ENCODE measurements around the gene PHF21B.

PHF21B gene

DNA sequence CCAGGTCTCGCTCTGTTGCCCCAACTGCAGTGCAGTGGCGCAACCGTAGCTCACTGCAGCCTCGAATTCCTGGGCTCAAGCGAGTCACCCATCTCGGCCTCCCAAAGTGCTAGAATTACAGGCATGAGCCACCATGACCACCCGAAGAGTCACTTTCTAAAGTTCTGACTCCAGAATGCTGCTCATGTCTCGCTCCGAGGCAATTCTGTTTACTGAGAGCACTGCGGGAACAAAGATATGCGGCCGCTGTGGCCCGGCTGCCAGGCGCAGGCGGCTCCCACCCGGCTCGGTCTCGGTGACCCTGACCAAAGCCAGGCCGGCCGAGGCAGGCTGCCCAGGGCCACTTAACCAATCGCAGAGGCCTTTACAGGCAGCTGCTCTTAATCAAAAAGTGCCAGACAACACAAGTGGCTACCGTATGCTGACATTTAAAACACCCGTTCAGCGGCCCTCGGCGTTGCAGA, 78.7 kb downstream of the PHF21B start:
- H3K9me3 ChIP-seq (ENCODE audit: control insufficient read depth, low read length) = no peaks in the 10 kb centered on the region
- H3K27me3 ChIP-seq (ENCODE audit: control insufficient read depth, insufficient read depth, low read length, poor library complexity, severe bottlenecking) = no peaks in the 10 kb centered on the region
- H3K4me1 ChIP-seq (ENCODE audit: control insufficient read depth, insufficient read depth, low read length) = no peaks in the 10 kb centered on the region
- no peak overlapping the region for H3K4me3 ChIP-seq (ENCODE audit: insufficient read depth, low read depth, low read length)
- H3K27ac ChIP-seq (ENCODE audit: insufficient read depth, low read depth, low read length, poor library complexity, severe bottlenecking) = no peak overlapping the region
- H3K36me3 ChIP-seq (ENCODE audit: control insufficient read depth, insufficient read depth, low read length) = peaks cover 12% of the 10 kb centered on the region
- WGBS, 2 experiments = 92 to 94% methylated on average over 22 to 26 of the region's 26 CpGs

DNA sequence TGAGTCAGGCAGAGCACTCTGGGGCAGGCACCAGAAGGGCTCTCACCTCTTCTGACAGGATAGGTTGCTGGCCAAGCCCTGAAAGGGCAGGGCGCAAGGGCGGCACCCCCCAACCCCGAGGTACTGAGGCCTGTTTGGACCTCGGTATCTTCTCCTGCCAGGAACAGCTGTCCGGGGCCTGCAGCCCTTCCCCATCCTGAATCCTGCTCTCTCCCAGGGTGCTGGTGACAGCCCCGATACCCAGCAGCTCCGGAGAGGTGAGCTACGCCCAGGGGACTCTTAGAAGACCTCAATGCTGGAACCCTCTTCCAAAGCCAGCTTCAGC, 79.1 kb downstream of the PHF21B start:
- Histone ChIP-seq H3K27ac (ENCODE audit: insufficient read depth, low read depth, low read length, poor library complexity, severe bottlenecking) (no peak overlapping the region), H3K4me1 (ENCODE audit: control insufficient read depth, insufficient read depth, low read length) (no peaks in the 10 kb centered on the region), H3K4me3 (ENCODE audit: insufficient read depth, low read depth, low read length) (no peak overlapping the region), H3K36me3 (ENCODE audit: control insufficient read depth, insufficient read depth, low read length) (peaks cover 14% of the 10 kb centered on the region), H3K27me3 (ENCODE audit: control insufficient read depth, insufficient read depth, low read length, poor library complexity, severe bottlenecking) (no peaks in the 10 kb centered on the region), H3K9me3 (ENCODE audit: control insufficient read depth, low read length) (no peaks in the 10 kb centered on the region)
- 93 to 95% methylated on average over 8 of the region's 8 CpGs for WGBS, 2 experiments

DNA sequence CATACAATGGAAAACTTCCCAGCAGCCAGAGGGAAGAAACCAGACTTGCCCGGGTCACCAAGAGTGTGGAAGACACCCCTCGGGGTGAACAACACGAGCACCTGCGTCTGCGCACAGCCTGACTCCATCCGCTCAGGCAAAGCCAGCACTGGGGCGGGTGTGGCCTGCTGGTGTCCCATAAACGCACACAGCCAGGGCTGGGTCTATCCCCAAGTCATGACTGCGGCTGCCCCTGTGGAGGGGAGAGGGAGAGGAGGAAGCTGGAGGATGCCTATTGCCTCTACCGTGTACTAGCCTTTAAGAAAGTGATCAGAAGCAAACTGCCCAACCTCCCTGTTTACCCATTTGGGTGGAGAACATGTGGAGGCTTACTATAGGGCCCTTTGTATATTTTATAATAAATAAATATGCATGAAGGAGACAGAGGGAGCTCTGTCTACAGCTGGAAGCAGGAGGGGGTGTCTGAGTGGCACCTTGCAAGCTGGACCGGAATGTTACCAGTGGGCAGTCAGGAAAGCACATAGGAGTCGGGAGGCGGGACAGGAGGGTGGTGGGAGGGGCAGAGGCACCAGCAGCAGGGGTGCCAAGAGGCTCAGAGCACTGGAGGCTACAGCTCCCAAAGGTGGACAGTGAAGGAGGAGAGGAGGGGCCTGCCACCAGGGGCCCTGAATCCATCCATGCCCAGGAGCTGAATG, 79.6 kb downstream of the PHF21B start:
- H3K27me3 ChIP-seq (ENCODE audit: control insufficient read depth, insufficient read depth, low read length, poor library complexity, severe bottlenecking) = no peaks in the 10 kb centered on the region
- H3K27ac ChIP-seq (ENCODE audit: insufficient read depth, low read depth, low read length, poor library complexity, severe bottlenecking) = no peak overlapping the region
- no peaks in the 10 kb centered on the region for H3K4me1 ChIP-seq (ENCODE audit: control insufficient read depth, insufficient read depth, low read length)
- H3K36me3 ChIP-seq (ENCODE audit: control insufficient read depth, insufficient read depth, low read length) = peaks cover 14% of the 10 kb centered on the region
- H3K9me3 ChIP-seq (ENCODE audit: control insufficient read depth, low read length) = no peaks in the 10 kb centered on the region
- 94% methylated on average over 13 of the region's 13 CpGs for WGBS, 2 experiments
- H3K4me3 ChIP-seq (ENCODE audit: insufficient read depth, low read depth, low read length) = no peak overlapping the region

DNA sequence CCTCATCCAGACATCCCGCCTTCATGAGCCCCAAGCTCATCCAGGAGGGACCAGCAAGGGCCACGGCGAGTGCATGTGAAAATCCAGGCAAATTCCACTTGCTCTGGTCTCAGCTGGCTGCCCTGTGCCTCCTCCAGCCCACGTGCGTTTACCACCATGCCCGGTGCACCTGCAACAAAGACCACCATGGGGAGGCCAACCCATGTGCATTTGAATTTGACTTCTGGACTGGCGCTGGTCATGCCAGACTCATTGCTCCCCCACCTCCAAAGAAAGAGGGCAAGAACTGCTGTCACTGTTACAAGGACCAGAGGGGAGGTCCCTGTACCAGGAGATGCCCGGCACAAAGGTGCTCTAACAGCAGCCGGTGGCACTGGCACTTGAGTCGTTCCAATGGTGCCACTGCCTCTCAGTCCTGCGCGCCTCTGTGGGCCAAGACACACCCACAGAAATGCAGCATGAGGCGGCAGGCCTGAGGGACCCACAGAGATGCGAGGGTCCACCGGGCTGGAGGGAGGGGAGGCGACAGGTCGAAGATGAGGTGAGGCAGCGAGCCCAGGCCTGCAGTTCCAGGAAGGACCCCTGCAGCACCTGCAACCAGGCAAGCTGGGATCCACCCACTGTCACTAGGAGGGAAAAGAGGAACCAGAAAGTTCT, 80.3 kb downstream of the PHF21B start:
- Histone ChIP-seq H3K4me3 (ENCODE audit: insufficient read depth, low read depth, low read length) (no peak overlapping the region), H3K36me3 (ENCODE audit: control insufficient read depth, insufficient read depth, low read length) (peaks cover 14% of the 10 kb centered on the region), H3K27me3 (ENCODE audit: control insufficient read depth, insufficient read depth, low read length, poor library complexity, severe bottlenecking) (no peaks in the 10 kb centered on the region), H3K27ac (ENCODE audit: insufficient read depth, low read depth, low read length, poor library complexity, severe bottlenecking) (no peak overlapping the region), H3K9me3 (ENCODE audit: control insufficient read depth, low read length) (no peaks in the 10 kb centered on the region), H3K4me1 (ENCODE audit: control insufficient read depth, insufficient read depth, low read length) (no peaks in the 10 kb centered on the region)
- 94 to 95% methylated on average over 18 of the region's 18 CpGs for WGBS, 2 experiments

DNA sequence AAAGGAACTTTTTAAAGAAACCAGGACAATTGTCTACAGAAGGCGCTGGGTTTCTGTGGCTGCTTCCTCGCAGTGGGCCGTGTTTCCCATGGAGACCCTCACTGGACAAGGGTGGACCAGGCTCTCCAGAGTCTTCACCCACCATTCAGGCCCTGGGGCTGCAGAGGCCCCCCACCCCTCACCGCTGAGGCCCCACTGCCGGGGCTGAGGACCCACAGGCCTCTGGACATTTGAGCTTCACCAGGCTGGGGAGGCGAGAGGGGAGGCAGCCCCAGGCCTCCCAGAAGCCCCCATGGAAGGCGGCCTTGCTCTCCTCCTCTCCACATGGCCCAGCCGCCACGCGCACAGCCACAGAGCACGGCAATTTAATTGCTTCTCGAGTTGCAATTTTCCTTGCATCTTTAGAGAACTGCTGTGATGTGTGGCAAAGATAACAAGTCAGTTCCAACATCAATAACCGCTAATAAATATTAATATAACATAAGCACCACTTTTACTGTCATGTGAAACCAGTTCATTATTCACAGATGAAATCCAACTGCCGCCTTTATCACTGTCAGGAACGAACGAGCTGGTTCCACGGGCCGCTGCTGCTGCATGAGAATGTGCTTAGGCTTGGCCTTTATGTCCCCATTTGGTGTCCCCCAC, 81.0 kb downstream of the PHF21B start:
- Histone ChIP-seq H3K27ac (ENCODE audit: insufficient read depth, low read depth, low read length, poor library complexity, severe bottlenecking) (no peak overlapping the region), H3K4me3 (ENCODE audit: insufficient read depth, low read depth, low read length) (no peak overlapping the region), H3K9me3 (ENCODE audit: control insufficient read depth, low read length) (no peaks in the 10 kb centered on the region), H3K36me3 (ENCODE audit: control insufficient read depth, insufficient read depth, low read length) (peaks cover 14% of the 10 kb centered on the region), H3K4me1 (ENCODE audit: control insufficient read depth, insufficient read depth, low read length) (no peaks in the 10 kb centered on the region), H3K27me3 (ENCODE audit: control insufficient read depth, insufficient read depth, low read length, poor library complexity, severe bottlenecking) (no peaks in the 10 kb centered on the region)
- 94 to 95% methylated on average over 18 of the region's 18 CpGs for WGBS, 2 experiments

DNA sequence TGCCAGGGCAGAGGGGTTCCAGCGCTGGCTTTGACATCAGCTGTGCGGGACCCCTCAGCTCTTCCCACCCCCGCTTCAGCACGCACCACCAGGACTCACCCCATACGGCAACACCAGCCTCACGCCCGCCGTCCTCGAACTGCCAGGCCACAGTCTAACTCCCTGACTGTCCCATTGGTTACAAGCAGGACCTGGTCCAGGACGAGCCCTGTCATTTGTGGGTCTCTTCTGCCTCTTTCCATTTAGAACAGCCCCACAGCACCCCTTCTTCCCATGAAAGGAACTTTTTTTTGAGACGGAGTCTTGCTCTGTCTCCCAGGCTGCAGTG, 81.7 kb downstream of the PHF21B start:
- no peak overlapping the region for H3K27ac ChIP-seq (ENCODE audit: insufficient read depth, low read depth, low read length, poor library complexity, severe bottlenecking)
- WGBS, 2 experiments = 92 to 96% methylated on average over 11 of the region's 11 CpGs
- H3K4me3 ChIP-seq (ENCODE audit: insufficient read depth, low read depth, low read length) = no peak overlapping the region
- no peaks in the 10 kb centered on the region for H3K4me1 ChIP-seq (ENCODE audit: control insufficient read depth, insufficient read depth, low read length)
- H3K27me3 ChIP-seq (ENCODE audit: control insufficient read depth, insufficient read depth, low read length, poor library complexity, severe bottlenecking) = no peaks in the 10 kb centered on the region
- H3K36me3 ChIP-seq (ENCODE audit: control insufficient read depth, insufficient read depth, low read length) = peaks cover 10% of the 10 kb centered on the region
- H3K9me3 ChIP-seq (ENCODE audit: control insufficient read depth, low read length) = no peaks in the 10 kb centered on the region

DNA sequence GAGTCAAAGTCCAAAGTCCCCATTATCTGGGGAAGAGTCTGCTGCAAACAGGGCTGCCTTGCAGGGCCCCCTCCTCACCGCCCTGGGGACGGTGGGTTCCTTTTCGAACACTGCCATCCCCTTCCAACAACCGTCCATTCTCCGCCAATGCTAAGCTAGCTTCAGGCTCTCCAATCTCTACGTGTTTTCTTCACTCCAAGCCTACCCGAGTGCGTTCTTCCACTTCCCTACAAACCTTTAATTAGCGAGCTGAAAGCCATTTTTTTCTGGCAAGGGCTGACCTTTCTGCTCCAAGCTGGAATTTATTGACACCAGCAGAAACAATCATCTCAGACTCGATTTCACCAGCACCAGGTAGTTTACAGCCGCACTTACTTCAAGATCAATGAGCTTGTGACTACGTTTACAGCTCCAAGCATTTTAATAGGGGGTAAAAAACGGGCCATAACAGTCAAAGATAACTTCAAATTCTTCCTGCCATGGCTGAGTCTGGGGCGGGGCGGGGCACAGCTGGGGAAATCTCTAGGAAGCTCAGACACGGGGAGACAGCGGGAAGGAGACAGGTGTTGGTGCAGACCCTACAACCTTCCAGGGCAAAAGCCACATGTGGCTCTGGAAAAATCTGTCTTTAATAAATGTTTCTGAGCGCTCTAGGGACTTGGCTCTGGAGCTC, 82.2 kb downstream of the PHF21B start:
- Histone ChIP-seq H3K4me1 (ENCODE audit: control insufficient read depth, insufficient read depth, low read length) (no peaks in the 10 kb centered on the region), H3K9me3 (ENCODE audit: control insufficient read depth, low read length) (no peaks in the 10 kb centered on the region), H3K27ac (ENCODE audit: insufficient read depth, low read depth, low read length, poor library complexity, severe bottlenecking) (no peak overlapping the region), H3K36me3 (ENCODE audit: control insufficient read depth, insufficient read depth, low read length) (peaks cover 10% of the 10 kb centered on the region), H3K27me3 (ENCODE audit: control insufficient read depth, insufficient read depth, low read length, poor library complexity, severe bottlenecking) (no peaks in the 10 kb centered on the region), H3K4me3 (ENCODE audit: insufficient read depth, low read depth, low read length) (no peak overlapping the region)
- 83 to 84% methylated on average over 18 of the region's 18 CpGs for WGBS, 2 experiments

DNA sequence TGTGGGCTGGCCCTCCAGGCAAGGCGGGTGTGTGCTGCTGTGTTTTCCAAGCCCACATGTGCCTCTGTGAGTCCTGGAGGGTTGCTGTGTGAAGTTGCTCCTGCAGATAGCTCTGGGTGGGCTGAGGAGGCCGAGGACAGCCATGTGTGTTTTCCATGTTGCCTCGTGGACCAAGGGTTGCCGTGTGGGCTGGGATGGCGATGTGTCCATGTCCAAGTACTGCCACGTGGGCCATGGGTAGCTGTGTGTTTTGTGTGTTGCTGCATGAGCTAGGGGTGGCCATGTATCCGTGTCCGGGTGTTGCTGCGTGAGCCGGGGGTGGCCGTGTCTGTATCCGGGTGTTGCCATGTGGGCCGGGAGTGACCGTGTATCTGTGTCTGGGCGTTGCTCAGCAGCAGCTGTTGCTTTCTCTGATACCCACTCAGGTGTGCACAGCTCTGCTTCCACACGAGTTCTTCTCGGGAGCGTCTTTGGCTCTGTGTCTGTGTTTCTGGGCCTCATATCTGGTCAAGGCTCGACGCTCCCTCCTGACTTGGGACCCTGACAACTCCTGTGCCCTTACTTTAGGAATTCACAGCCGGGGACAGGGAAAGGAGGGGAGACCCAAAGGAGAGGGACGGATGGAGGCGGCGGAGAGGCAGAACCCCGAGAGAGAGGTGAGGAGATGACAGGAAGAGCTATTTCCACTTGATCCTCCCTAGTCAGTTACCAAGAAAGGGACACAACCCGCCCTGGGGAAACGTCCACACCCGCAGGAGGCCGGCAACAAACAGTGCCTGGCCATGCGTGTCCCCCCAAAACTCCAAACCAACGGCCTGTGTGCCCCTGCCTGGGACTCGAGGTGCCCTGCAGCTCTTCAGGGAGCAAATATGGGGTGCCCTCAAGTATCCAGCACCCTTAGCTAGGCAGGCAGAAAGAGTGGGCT, 83.1 kb downstream of the PHF21B start:
- Histone ChIP-seq H3K4me1 (ENCODE audit: control insufficient read depth, insufficient read depth, low read length) (no peaks in the 10 kb centered on the region), H3K27me3 (ENCODE audit: control insufficient read depth, insufficient read depth, low read length, poor library complexity, severe bottlenecking) (no peaks in the 10 kb centered on the region), H3K9me3 (ENCODE audit: control insufficient read depth, low read length) (no peaks in the 10 kb centered on the region), H3K27ac (ENCODE audit: insufficient read depth, low read depth, low read length, poor library complexity, severe bottlenecking) (no peak overlapping the region), H3K4me3 (ENCODE audit: insufficient read depth, low read depth, low read length) (no peak overlapping the region), H3K36me3 (ENCODE audit: control insufficient read depth, insufficient read depth, low read length) (peaks cover 10% of the 10 kb centered on the region)
- 94 to 95% methylated on average over 32 of the region's 32 CpGs for WGBS, 2 experiments

DNA sequence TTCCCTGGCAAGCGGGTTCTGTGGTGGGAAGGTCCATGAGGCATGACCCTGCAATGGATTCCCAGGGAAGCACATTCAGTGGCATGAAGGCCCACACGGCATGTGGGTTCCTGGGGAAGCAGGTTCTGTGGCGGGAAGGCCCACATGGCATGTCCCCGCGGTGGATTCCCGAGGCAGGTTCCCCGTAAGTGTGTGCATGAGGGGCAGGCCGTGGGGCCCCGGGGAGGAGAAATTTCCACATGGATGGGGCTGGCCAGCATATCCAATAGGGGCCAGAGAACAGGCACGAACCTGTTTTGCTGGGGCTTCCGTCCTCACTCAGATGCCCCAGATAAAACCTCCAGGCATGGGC, 83.7 kb downstream of the PHF21B start:
- H3K36me3 ChIP-seq (ENCODE audit: control insufficient read depth, insufficient read depth, low read length) = peaks cover 10% of the 10 kb centered on the region

More for the DNA sequence above, 83.7 kb downstream of the PHF21B start:
- Histone ChIP-seq H3K9me3 (ENCODE audit: control insufficient read depth, low read length) (no peaks in the 10 kb centered on the region), H3K4me3 (ENCODE audit: insufficient read depth, low read depth, low read length) (no peak overlapping the region), H3K27me3 (ENCODE audit: control insufficient read depth, insufficient read depth, low read length, poor library complexity, severe bottlenecking) (no peaks in the 10 kb centered on the region), H3K27ac (ENCODE audit: insufficient read depth, low read depth, low read length, poor library complexity, severe bottlenecking) (no peak overlapping the region), H3K4me1 (ENCODE audit: control insufficient read depth, insufficient read depth, low read length) (no peaks in the 10 kb centered on the region)
- 93 to 95% methylated on average over 11 of the region's 11 CpGs for WGBS, 2 experiments

All from ectodermal cell (in vitro differentiated cells).